ENCODE results near the gene MIS18A.

GRCh38 chr21:32322676-32323075 is 43.8 kb upstream of the MIS18A start:
- TF ChIP-seq POLR2A (IDR thresholded peaks at IDR 0.05; ENCODE audit: low read length), result no peak
- TF ChIP-seq GATA1 (IDR thresholded peaks at IDR 0.05; ENCODE audit: low read depth, low read length), result no peak

Data from erythroblast (primary cell).